ENCODE data around the gene COL8A1. TPM values are rescaled to one million over a fixed set of nuclear protein-coding genes. Genes with fewer than 3 reads are reported as not detected.

The COL8A1 gene
- total RNA-seq, 4 donors from 2014 or later = 2.2 to 8.6 (median 5.1) TPM

DNA sequence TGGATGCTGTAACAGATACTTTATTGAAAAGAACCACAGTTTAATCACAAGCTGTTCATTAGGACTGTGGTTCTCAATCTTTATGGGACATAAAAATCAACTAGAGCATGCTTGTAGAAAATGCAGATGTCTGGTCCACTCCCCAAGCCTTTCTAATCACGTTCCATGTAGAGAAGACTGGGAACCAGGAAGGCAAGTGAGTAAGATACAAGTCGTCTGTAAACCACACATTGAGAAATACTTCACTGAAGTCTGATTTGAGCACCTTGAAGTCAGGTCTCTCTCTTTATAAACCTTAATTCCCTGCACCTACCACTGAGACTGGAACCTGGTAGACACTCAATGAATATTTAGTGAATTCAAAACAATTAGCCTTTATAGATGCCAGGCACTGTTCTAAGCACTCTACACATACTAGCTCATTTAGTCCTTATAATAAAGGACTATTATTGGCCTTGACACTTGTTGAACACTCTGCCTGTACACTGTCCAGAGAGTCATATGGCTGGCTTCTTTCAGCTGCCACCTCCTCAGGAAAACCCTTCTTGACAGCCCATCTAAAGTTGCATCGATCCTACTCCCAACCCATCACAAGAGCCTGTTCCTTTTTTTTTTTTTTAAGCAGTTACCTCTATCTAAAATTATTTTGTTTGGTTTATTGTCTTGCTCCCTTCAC is 120.2 kb downstream of the COL8A1 start:
- Histone ChIP-seq H3K27me3 (no peaks in the 10 kb centered on the region), H3K4me1 (peaks cover 20 to 38% of the 10 kb centered on the region in 2 donors), H3K4me3 (no peak overlapping the region), H3K27ac (no peak overlapping the region), H3K36me3 (no peaks in the 10 kb centered on the region), H3K9me3 (no peaks in the 10 kb centered on the region)
- in situ Hi-C loops (cut with MboI; ENCODE audit: low sequenced_read_pairs in 4 of 4) (loop anchor here (10.0 to 25.0 kb wide), 5 partner anchors 264 to 946 kb away; no protein-coding TSS in a partner anchor), intact Hi-C loops (cut with DNase I; ENCODE audit: low total_unique reads) (no loop called here)
- DNase-seq (no peak), ATAC-seq (peak in 1 of 2 donors; percentile 26)
- TF ChIP-seq POLR2A (IDR thresholded peaks at IDR 0.05) = no peak
- TF ChIP-seq, protein P1, sequence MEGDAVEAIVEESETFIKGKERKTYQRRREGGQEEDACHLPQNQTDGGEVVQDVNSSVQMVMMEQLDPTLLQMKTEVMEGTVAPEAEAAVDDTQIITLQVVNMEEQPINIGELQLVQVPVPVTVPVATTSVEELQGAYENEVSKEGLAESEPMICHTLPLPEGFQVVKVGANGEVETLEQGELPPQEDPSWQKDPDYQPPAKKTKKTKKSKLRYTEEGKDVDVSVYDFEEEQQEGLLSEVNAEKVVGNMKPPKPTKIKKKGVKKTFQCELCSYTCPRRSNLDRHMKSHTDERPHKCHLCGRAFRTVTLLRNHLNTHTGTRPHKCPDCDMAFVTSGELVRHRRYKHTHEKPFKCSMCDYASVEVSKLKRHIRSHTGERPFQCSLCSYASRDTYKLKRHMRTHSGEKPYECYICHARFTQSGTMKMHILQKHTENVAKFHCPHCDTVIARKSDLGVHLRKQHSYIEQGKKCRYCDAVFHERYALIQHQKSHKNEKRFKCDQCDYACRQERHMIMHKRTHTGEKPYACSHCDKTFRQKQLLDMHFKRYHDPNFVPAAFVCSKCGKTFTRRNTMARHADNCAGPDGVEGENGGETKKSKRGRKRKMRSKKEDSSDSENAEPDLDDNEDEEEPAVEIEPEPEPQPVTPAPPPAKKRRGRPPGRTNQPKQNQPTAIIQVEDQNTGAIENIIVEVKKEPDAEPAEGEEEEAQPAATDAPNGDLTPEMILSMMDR (IDR thresholded peaks at IDR 0.05 in 4 of 5, conservative IDR thresholded peaks at IDR 0.05 in 1 of 5) = no peak

DNA sequence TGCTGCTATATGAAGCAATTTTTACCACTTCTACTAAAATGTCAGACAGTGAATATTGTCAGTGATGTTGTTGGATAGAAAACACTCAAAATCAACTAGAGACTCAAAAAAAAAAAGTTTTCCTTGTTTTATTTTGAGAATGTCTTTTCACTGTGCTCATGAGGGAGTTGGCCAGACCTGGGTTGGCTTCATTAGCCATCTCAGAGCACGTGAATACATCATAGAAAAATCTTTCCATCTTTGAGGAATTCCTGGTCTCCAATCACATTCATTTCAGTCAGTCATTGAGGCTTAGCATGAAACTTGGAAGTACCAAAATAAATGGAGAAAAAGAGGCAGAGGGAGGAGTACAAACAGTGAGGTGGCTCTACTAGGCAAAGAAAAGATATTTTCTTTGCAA is 121.6 kb downstream of the COL8A1 start:
- in situ Hi-C loops (cut with MboI; ENCODE audit: low sequenced_read_pairs in 4 of 4) = loop anchor here in 3 of 4 donors (25.0 kb wide), 3 partner anchors 723 to 948 kb away; no protein-coding TSS in a partner anchor
- intact Hi-C loops (cut with DNase I; ENCODE audit: low total_unique reads) = no loop called here
- Histone ChIP-seq H3K9me3 (no peaks in the 10 kb centered on the region), H3K27me3 (no peaks in the 10 kb centered on the region), H3K27ac (no peak overlapping the region), H3K36me3 (no peaks in the 10 kb centered on the region), H3K4me3 (no peak overlapping the region), H3K4me1 (peaks cover 20 to 38% of the 10 kb centered on the region in 2 donors)
- TF ChIP-seq, protein P1 (IDR thresholded peaks at IDR 0.05 in 4 of 5, conservative IDR thresholded peaks at IDR 0.05 in 1 of 5) = no peak
- no peak for TF ChIP-seq POLR2A (IDR thresholded peaks at IDR 0.05)
- no peak for DNase-seq
- no peak for ATAC-seq

DNA sequence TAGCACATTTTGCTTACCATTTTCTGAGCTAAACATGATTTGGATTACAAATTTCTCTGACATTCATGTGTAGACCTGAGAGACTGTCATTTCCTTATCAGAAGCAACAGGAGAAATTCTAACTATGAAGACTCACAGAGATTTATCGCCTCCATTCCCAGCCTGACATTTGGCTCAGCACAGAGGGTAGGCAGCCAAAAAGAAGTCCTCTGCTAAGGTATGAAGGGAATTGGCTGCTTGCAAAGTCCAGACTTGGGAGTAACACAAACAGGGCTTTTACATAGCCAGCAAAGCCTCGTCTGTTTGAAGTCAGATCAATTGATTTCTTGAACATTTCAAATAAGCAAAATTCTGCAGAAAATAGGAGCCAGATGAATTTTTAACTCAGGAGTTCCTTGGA is 122.2 kb downstream of the COL8A1 start:
- TF ChIP-seq POLR2A (IDR thresholded peaks at IDR 0.05) = no peak
- TF ChIP-seq, protein P1 (IDR thresholded peaks at IDR 0.05 in 4 of 5, conservative IDR thresholded peaks at IDR 0.05 in 1 of 5) = no peak
- intact Hi-C loops (cut with DNase I; ENCODE audit: low total_unique reads) = no loop called here
- in situ Hi-C loops (cut with MboI; ENCODE audit: low sequenced_read_pairs in 4 of 4) = loop anchor here in 3 of 4 donors (25.0 kb wide), 3 partner anchors 723 to 948 kb away; no protein-coding TSS in a partner anchor
- Histone ChIP-seq H3K4me1 (peaks cover 20 to 38% of the 10 kb centered on the region in 2 donors), H3K36me3 (no peaks in the 10 kb centered on the region), H3K9me3 (no peaks in the 10 kb centered on the region), H3K4me3 (peak overlapping the region in 1 of 4 donors; percentile 21), H3K27me3 (no peaks in the 10 kb centered on the region), H3K27ac (no peak overlapping the region)
- ATAC-seq (peak in 1 of 2 donors; percentile 55), DNase-seq (no peak)

DNA sequence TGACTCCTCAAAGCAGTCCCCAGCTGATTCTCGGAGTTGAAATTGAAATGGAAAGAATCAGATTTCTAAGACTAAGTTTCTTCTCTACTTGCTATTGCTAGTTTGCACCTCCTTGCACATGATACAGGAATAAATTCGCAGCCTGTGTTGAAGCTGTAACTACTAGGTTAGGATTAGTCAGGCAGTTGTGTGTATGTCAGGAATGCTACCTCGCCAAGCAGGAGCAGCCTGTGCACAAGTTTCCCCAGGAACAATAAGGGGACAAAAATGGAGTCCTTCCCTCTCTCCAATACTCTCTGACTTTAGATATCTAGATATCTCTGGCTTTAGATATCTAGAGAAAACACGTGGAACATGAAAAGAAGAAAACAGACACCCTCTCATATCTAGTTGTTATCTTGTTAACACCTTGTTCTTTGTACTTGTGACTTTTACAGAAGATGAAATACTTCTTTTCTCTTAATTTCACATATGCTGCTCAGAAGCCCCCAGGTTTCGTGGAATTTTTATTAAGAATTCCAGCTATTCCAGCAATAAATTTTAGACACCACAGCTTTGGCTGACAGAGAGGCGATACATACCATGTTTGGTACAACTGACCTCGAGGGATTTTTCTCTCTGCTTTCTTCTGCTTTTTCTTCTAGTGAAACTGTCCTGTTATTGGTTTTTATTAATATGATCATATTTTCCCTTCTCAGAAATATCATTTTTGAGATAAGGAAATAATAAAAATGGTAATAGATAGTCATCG is 123.2 kb downstream of the COL8A1 start:
- H3K27ac ChIP-seq = no peak overlapping the region
- no peaks in the 10 kb centered on the region for H3K27me3 ChIP-seq
- peaks cover 20 to 38% of the 10 kb centered on the region in 2 donors for H3K4me1 ChIP-seq
- H3K4me3 ChIP-seq = no peak overlapping the region
- no peak for DNase-seq
- ATAC-seq = no peak
- H3K9me3 ChIP-seq = no peaks in the 10 kb centered on the region
- intact Hi-C loops (cut with DNase I; ENCODE audit: low total_unique reads) = no loop called here
- no peaks in the 10 kb centered on the region for H3K36me3 ChIP-seq
- TF ChIP-seq POLR2A (IDR thresholded peaks at IDR 0.05) = no peak
- TF ChIP-seq, protein P1 (IDR thresholded peaks at IDR 0.05 in 4 of 5, conservative IDR thresholded peaks at IDR 0.05 in 1 of 5) = no peak
- in situ Hi-C loops (cut with MboI; ENCODE audit: low sequenced_read_pairs in 4 of 4) = loop anchor here in 3 of 4 donors (25.0 kb wide), 3 partner anchors 724 to 949 kb away; no protein-coding TSS in a partner anchor

Measured in gastrocnemius medialis (tissue), 4 donors.